Adipose tissue (tissue), 3 donors: ENCODE results near the gene DCAKD. TPM values are rescaled to one million over a fixed set of nuclear protein-coding genes. Genes with fewer than 3 reads are reported as not detected.

Experiments
- H3K27ac ChIP-seq: one replicate; pipeline ENCODE4 v1.5.1; 2013; ENCODE audit warnings: low read depth, low read length
- whole genome bisulfite sequencing, 3 donors: extraction: QIAGEN DNeasy Blood & Tissue Kit; methylation state at CpG; one replicate each; pipeline ENCODE4 v1.1.7; 2013; 5-methylcytosine and 5-hydroxymethylcytosine counted together
- polyA plus RNA-seq, 3 donors: library from polyadenylated mRNA; stranded (reverse); fragments of 200-250 nt; gene quantifications; one replicate each; pipeline ENCODE4 v1.2.3, GENCODE V29; 2013
- donor health status: healthy with polysubstance abuse.
- donor health status: Bipolar disorder and iron deficiency.
- donor health status: healthy.

The DCAKD gene
- 10 to 100 TPM in 2 of 3 donors, 1 to 10 TPM in 1; 8.8 to 21.5 (median 19.7) TPM for polyA plus RNA-seq

- peak within 1 kb of the TSS; percentile 65 for H3K27ac ChIP-seq
- 0 to 1% (median 1%) methylated on average over 52 to 56 of the region's 56 CpGs for WGBS, 3 donors
Observed at GRCh38 chr17:45051060-45051719, at the start of gene DCAKD. Gene DCAKD (minus strand): TSS chr17:45051632. CDS start chr17:45034885, 16,747 bp downstream.

GRCh38 chr17:45098869-45099616 is 47.6 kb upstream of the DCAKD start:
- no peak overlapping the region for H3K27ac ChIP-seq
- 43 to 52% (median 50%) methylated on average over 9 of the region's 9 CpGs for WGBS, 3 donors

GRCh38 chr17:45098081-45098868 is 46.8 kb upstream of the DCAKD start:
- H3K27ac ChIP-seq: no peak overlapping the region
- 82 to 88% (median 83%) methylated on average over 13 of the region's 13 CpGs for WGBS, 3 donors

- H3K27ac ChIP-seq: no peak overlapping the region
- WGBS, 3 donors: 91 to 93% (median 92%) methylated on average over 11 of the region's 11 CpGs
Observed at GRCh38 chr17:45096926-45097325, 45.5 kb upstream of the DCAKD start.

- WGBS, 3 donors: 71 to 80% (median 79%) methylated on average over 3 of the region's 3 CpGs
- H3K27ac ChIP-seq: no peak overlapping the region
Observed at GRCh38 chr17:45096141-45096540, 44.7 kb upstream of the DCAKD start.

GRCh38 chr17:45093444-45094110 is 42.1 kb upstream of the DCAKD start:
- peak overlapping the region; percentile 81 for H3K27ac ChIP-seq
- 70 to 76% (median 70%) methylated on average over 13 of the region's 13 CpGs for WGBS, 3 donors

GRCh38 chr17:45092911-45093430 is 41.5 kb upstream of the DCAKD start:
- WGBS, 3 donors: 49 to 77% (median 52%) methylated on average over 6 of the region's 6 CpGs
- H3K27ac ChIP-seq: peak overlapping the region; percentile 81

- 89 to 94% (median 90%) methylated on average over 11 of the region's 11 CpGs for WGBS, 3 donors
- H3K27ac ChIP-seq: no peak overlapping the region
Observed at GRCh38 chr17:45091778-45092425, 40.5 kb upstream of the DCAKD start.

- 56 to 93% (median 86%) methylated on average over 3 of the region's 3 CpGs for WGBS, 3 donors
- no peak overlapping the region for H3K27ac ChIP-seq
Observed at GRCh38 chr17:45090711-45091110, 39.3 kb upstream of the DCAKD start.

- WGBS, 3 donors: 76 to 89% (median 83%) methylated on average over 3 of the region's 3 CpGs
- H3K27ac ChIP-seq: no peak overlapping the region
Observed at GRCh38 chr17:45088741-45089140, 37.3 kb upstream of the DCAKD start.

GRCh38 chr17:45087978-45088377 is 36.5 kb upstream of the DCAKD start:
- 88 to 96% (median 94%) methylated on average over 5 of the region's 5 CpGs for WGBS, 3 donors
- H3K27ac ChIP-seq: no peak overlapping the region

GRCh38 chr17:45087504-45087975 is 36.1 kb upstream of the DCAKD start:
- WGBS, 3 donors: 74 to 86% (median 80%) methylated on average over 3 of the region's 3 CpGs

GRCh38 chr17:45086865-45087503 is 35.6 kb upstream of the DCAKD start:
- H3K27ac ChIP-seq: no peak overlapping the region
- WGBS, 3 donors: 89 to 95% (median 94%) methylated on average over 6 of the region's 6 CpGs

More at GRCh38 chr17:45087504-45087975, 36.1 kb upstream of the DCAKD start:
- H3K27ac ChIP-seq: no peak overlapping the region

- no peak overlapping the region for H3K27ac ChIP-seq
- 93 to 97% (median 95%) methylated on average over 4 of the region's 4 CpGs for WGBS, 3 donors
Observed at GRCh38 chr17:45086391-45086790, 35.0 kb upstream of the DCAKD start.

GRCh38 chr17:45081047-45081703 is 29.7 kb upstream of the DCAKD start:
- 65 to 86% (median 68%) methylated on average over 6 of the region's 6 CpGs for WGBS, 3 donors
- no peak overlapping the region for H3K27ac ChIP-seq

- 53 to 95% (median 70%) methylated on average over 3 of the region's 3 CpGs for WGBS, 3 donors
- no peak overlapping the region for H3K27ac ChIP-seq
Observed at GRCh38 chr17:45077643-45078042, 26.2 kb upstream of the DCAKD start.
